SH-SY5Y (cell line): ENCODE results near the gene CT47B1.

Experiments used
- GATA2 ChIP-seq: IDR thresholded peaks from 2 replicates; pipeline ENCODE4 v1.6.1; 2011; ENCODE audit warnings: mild to moderate bottlenecking, low read depth, low read length
- GATA3 ChIP-seq: IDR thresholded peaks from 2 replicates; pipeline ENCODE4 v1.6.1; 2011; ENCODE audit warnings: low read depth, mild to moderate bottlenecking, low read length, moderate library complexity

DNA sequence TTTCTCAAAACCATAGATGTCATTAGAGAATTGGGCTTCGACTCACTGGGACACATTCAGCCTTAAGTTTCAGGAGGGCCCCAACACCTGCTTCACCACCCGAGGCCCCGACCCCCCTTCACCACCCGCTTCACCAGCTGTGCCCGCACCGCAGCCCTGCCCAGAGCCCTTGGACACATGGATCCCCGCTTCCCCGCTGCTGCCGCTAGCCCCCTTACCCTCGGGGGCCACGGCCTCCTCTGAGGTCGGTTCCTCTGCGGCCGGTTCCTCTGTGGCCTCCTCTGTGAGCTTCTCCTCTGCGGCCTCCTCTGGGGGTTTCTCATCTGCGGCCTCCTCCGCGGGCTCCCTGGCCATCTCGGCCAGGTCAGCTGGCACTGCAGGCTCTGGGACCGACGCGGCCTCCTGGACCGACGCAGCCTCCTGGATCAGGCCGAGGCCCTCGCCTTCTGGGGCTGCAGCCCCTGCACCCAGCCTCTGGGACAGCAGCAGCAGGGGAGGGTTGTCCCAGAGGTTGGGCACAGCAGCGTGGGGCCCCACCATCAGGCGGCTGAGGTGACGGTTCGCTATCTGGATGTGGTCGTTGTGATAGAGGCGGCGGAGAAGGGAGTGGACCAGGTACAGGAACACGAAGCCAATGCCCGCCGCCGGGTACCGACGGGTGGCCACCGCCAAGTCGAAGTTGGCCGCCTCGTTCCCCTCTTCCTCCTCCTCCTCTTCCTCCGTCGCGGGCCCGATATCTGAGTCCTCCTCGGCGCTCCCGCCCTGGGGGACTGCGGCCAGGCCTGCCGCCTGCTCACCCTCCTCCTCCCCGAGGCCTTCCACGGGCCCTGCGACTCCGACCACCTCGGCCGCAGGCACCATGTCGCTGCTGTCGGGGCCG is 748 bp downstream of the CT47B1 start:
- TF ChIP-seq GATA3 (no peak), GATA2 (no peak)
